H7 (cell line): Measurements from ENCODE around the gene POTEF. TPM values are rescaled to one million over a fixed set of nuclear protein-coding genes. Genes with fewer than 3 reads are reported as not detected.
"Not testable (repeated sequence)": the region's sequence is repeated elsewhere in the genome, so short reads cannot be mapped to it uniquely, and the experiment has no call there.

Experiments
- DNase-seq: peaks from one replicate; pipeline ENCODE4 v3.0.0; 2012
- H3K27me3 ChIP-seq: 2 replicates; pipeline ENCODE4 v1.6.0; 2011; ENCODE audit warnings: mild to moderate bottlenecking, low read length; ENCODE audit not compliant: control insufficient read depth, insufficient read depth
- H3K36me3 ChIP-seq: replicated peaks from 2 replicates; pipeline ENCODE4 v1.5.1; 2011; ENCODE audit warnings: low read length; ENCODE audit not compliant: control insufficient read depth, insufficient read depth
- H3K4me3 ChIP-seq: 2 replicates; pipeline ENCODE4 v1.5.1; 2011; ENCODE audit warnings: low read depth, mild to moderate bottlenecking, control low read depth, low read length, moderate library complexity; ENCODE audit not compliant: insufficient read depth
- total RNA-seq: library from RNA; depleted of rRNA; stranded (reverse); fragments of >200 nt; shearing (Covaris generic); gene quantifications from 2 replicates; pipeline ENCODE4 v1.2.3, GENCODE V29; 2014; rRNA removed

POTEF gene
- total RNA-seq, 1 experiment from 2014 or later, result 0.69 TPM

DNA sequence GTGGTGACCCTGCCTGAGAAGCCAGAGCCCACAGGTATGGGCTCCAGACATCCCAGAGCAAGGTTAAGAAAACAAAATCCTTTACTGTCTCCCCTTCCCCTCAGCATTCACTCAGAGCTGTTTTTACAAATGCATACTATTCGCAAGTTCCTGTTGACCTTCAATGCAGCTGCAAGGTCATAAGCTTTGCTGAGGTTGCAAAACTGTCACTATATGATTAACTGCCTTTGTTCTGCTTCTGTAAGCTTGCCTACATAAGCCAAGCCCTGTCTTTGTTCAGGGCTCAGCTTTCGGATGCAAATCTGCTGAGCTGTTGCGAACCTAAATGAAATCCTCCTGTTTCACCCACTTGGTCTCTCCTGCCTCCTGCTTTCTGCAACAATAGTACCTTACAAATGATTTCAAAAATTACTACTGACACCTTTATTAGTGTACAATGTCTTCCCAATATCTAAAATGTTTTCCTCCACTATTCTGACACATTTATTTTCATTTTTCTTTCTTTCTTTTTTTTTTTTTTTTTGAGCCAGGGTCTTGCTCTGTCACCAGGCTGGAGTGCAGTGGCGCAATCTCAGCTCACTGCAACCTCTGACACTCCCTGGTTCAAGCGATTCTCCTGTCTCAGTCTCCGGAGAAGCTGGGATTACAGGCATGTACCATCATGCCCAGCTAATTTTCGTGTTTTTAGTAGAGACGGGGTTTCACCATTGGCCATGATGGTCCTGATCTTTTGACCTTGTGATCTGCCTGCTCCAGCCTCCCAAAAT, 26.2 kb downstream of the POTEF start:
- not testable (repeated sequence) for DNase-seq, H3K4me3 ChIP-seq, H3K27me3 ChIP-seq, H3K36me3 ChIP-seq

DNA sequence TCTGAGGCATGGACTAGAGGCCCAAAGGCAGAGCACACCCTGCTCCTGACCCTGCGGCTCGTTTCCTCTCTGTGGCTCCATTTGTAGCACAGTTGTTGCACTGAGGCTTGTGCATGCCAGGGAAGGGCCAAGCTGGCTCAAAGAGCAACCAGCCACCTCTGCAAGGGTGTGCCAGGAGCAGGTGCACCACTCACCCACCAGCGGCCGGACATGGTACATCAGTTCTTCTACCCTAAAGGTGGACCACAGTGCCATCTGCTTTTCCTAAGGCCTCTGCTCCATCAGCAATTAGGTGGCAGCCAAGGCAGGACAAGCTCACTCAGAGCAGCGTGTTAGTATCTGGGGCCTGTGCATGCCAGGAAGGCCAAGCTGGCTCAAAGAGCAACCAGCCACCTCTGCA, 66.4 kb downstream of the POTEF start:
- H3K4me3 ChIP-seq, H3K36me3 ChIP-seq, DNase-seq, H3K27me3 ChIP-seq: not testable (repeated sequence)

DNA sequence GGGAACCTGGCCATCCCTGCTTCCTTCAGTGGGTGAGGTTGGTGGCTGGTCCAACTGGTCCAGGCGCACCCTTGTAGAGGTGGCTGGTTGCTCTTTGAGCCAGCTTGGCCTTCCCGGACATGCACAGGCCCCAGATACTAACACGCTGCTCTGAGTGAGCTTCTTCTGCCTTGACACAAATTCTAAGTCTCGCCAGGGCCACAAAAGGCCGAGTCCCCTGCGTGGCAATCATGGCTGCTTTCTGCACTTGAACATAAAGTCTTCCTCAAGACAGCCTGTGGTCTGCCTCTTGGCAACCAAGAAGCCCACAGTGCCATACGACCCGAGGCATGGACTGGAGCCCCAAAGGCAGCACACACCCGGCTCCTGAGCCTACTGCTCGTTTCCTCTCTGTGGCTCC, 69.0 kb downstream of the POTEF start:
- not testable (repeated sequence) for H3K36me3 ChIP-seq, H3K27me3 ChIP-seq, DNase-seq, H3K4me3 ChIP-seq

DNA sequence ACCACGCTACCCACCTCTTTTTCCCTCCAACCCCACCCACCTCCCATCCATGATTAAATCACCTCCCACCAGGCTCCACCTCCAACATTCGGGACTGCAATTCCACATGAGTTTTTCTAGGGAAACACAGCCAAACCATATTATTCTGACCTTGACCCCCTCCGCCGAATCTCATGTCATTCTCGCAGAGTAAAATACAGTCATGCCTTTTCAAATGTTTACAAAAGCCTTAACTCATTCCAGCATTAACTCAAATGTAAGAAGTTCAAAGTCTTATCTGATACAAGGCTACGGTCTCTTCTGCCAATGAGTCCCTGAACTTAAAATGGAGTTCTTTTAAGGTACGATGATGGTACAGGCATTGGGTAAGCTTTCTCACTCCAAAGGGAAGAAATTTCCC, 72.7 kb downstream of the POTEF start:
- H3K4me3 ChIP-seq, DNase-seq, H3K36me3 ChIP-seq, H3K27me3 ChIP-seq: not testable (repeated sequence)

DNA sequence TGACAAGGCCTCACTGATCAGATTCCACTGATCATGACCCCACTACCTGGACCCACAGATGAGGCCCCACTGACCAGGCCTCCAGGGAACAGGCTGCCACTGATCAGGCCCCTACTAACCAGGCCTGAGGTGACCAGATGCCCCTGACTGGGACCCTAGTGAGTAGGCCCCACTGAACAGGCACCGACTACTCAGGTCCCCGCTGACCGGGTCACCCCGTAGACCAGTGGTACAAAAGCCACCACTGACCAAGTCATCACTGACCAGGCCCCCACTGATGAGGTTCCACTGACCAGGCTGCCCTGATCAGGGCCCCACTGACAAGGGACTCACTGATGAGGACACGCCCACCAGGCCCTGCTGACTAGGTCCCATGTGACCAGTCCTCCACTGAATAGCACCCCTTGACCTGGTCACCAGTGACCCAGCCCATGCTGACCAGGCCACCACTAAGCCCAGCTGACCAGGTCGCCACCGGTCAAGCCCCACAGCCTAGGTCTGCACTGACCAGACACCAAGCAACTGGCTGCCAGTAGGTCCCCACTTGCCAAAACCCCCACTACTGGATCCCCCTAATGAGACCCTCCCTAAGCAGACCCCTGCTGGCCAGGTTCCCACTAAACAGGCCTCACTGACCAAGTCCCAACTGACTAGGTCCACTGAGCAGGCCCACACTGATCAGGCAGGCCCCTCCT, 75.7 kb downstream of the POTEF start:
- not testable (repeated sequence) for H3K36me3 ChIP-seq, H3K27me3 ChIP-seq, DNase-seq

DNA sequence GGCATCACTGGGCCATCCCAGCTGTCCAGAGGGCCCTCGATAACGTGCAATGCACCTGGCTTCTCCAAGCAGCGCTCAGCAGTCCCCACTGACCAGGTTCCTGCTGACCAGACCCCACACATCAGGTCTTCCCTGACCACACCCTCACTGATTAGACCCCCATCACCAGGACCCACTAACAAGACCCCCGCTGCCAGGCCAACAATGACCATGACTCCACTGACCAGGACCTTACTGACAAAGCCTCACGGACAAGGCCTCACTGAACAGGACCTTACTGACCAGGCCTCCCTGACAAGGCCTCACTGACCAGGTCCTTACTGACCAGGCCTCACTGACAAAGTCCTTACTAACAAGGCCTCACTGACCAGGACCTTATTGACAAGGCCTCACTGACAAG, 76.6 kb downstream of the POTEF start:
- not testable (repeated sequence) for H3K4me3 ChIP-seq, DNase-seq, H3K27me3 ChIP-seq, H3K36me3 ChIP-seq

More for the DNA sequence above, 75.7 kb downstream of the POTEF start:
- not testable (repeated sequence) for H3K4me3 ChIP-seq

DNA sequence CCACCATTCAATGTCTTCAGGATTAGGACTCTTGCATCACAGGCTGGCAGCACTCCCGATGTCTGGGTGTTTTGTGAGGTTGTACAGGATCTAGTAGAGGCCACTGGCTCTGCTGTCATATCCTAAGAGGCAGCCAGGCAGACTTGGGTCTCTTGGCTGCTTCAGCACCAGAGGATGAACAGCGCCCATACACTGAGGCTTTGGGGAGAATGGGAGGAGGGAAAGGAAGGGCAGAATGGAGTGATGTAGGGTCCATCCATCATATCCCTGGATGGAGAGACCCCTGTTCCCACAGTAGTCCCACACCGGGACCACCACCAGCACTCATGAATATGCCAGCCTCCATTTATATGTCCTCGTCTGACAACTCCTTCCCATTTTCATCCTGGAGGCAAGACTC, 80.6 kb downstream of the POTEF start:
- H3K4me3 ChIP-seq, DNase-seq, H3K36me3 ChIP-seq, H3K27me3 ChIP-seq: not testable (repeated sequence)

DNA sequence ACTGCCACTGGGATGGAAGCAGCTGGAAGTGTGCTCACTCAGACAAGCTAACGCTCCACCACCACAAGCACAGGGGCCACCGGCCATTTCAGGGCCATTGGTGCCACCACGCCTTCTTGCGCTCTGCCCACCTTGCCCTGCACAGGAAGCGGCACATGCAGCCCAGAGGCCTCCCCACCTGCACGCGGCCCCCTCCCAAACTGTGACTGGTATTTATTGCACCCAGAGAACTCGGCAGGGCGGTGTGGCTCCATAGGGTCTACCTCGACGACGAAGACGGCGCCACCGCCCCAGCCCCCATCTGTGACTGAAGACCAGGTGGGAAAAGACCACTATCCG, 90.8 kb downstream of the POTEF start:
- not testable (repeated sequence) for H3K4me3 ChIP-seq, H3K36me3 ChIP-seq, H3K27me3 ChIP-seq, DNase-seq

DNA sequence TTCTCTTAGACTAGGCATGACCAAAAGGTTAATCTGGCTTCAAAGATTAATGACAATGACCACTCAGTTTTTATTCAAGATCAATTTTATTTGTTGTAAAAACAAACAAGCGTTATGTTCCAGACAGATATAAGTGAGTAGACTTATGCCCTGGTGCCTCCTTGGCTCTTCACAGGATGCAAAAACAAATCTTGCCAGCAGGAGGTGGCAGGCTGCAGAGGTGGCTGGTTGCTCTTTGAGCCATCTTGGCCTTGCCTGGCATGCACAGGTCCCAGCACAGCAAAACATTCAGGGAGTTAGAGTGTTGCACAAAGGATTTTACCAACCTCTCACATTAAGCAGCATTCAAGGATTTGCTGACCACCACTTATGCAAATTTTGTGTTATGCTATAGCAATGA, 103.1 kb downstream of the POTEF start:
- DNase-seq, result peak; percentile 4
- H3K27me3 ChIP-seq, H3K36me3 ChIP-seq, H3K4me3 ChIP-seq: not testable (repeated sequence)

Other genes starting within 250 kb of the POTEF start
- not detected in 2 replicates for gene RAB6C, start 149.6 kb downstream of the POTEF start, total RNA-seq
- gene CCDC74B, start 15.9 kb upstream of the POTEF start, total RNA-seq, result 7.3 and 7.4 TPM in 2 replicates
- 68.8 and 69.7 TPM in 2 replicates for gene SMPD4, start 52.4 kb upstream of the POTEF start, total RNA-seq
- 268 and 277 TPM in 2 replicates for gene MZT2B, start 53.0 kb upstream of the POTEF start, total RNA-seq
- not detected in 2 replicates for gene TUBA3E, start 69.2 kb upstream of the POTEF start, total RNA-seq
- gene IMP4, start 213.7 kb upstream of the POTEF start, total RNA-seq, result 84.8 and 91.6 TPM in 2 replicates
- gene PTPN18, start 226.8 kb upstream of the POTEF start, total RNA-seq, result 9.6 and 11.9 TPM in 2 replicates